SK-N-SH (cell line): ENCODE data around the gene MYF6.

Source experiments
- CTCF ChIP-seq: fragments of 200-600 bp; sonication (generic); IDR thresholded peaks from 2 replicates; pipeline ENCODE4 v1.6.1; 2017; ENCODE audit warnings: antibody characterized with exemption, mild to moderate bottlenecking, moderate library complexity
- EP300 ChIP-seq, 2 experiments: IDR thresholded peaks; 2 replicates each; pipeline versions ENCODE4 v1.4.0 to v1.6.1; 2012; ENCODE audit warnings: borderline replicate concordance in 1 of 2, low read depth in 1 of 2, low read length in 1 of 2
- GABPA ChIP-seq: IDR thresholded peaks from 2 replicates; pipeline ENCODE4 v1.4.0; 2012; ENCODE audit warnings: low read depth, mild to moderate bottlenecking
- JUND ChIP-seq: IDR thresholded peaks from 2 replicates; pipeline ENCODE4 v1.4.0; 2012
- MXI1 ChIP-seq: IDR thresholded peaks from 2 replicates; pipeline ENCODE4 v1.6.1; 2012; ENCODE audit warnings: mild to moderate bottlenecking, low read depth, low read length, improper control_type of control experiment
- NRF1 ChIP-seq: IDR thresholded peaks from 2 replicates; pipeline ENCODE4 v1.6.1; 2012; ENCODE audit warnings: low read depth, mild to moderate bottlenecking, low read length
- POLR2AphosphoS5 ChIP-seq: IDR thresholded peaks from 2 replicates; pipeline ENCODE4 v1.6.1; 2012; ENCODE audit warnings: low read depth, low read length
- REST ChIP-seq: IDR thresholded peaks from 2 replicates; pipeline ENCODE4 v1.6.1; 2012; ENCODE audit warnings: mild to moderate bottlenecking, low read depth, low read length, moderate library complexity
- RXRA ChIP-seq: IDR thresholded peaks from 2 replicates; pipeline ENCODE4 v1.4.0; 2012; ENCODE audit warnings: low read depth, mild to moderate bottlenecking, borderline replicate concordance
- ZBTB33 ChIP-seq: IDR thresholded peaks from 2 replicates; pipeline ENCODE4 v1.4.0; 2012; ENCODE audit warnings: low read depth, borderline replicate concordance
- TF ChIP-seq, protein P1 (sequence below): fragments of 150-350 bp; IDR thresholded peaks from 2 replicates; pipeline ENCODE4 v1.6.1; 2016; ENCODE audit warnings: mild to moderate bottlenecking, low read depth, low read length
- TF ChIP-seq, protein P2 (sequence below): fragments of 150-350 bp; IDR thresholded peaks from 2 replicates; pipeline ENCODE4 v1.6.1; 2017; ENCODE audit warnings: antibody characterized with exemption, low read length, low read depth, borderline replicate concordance

DNA sequence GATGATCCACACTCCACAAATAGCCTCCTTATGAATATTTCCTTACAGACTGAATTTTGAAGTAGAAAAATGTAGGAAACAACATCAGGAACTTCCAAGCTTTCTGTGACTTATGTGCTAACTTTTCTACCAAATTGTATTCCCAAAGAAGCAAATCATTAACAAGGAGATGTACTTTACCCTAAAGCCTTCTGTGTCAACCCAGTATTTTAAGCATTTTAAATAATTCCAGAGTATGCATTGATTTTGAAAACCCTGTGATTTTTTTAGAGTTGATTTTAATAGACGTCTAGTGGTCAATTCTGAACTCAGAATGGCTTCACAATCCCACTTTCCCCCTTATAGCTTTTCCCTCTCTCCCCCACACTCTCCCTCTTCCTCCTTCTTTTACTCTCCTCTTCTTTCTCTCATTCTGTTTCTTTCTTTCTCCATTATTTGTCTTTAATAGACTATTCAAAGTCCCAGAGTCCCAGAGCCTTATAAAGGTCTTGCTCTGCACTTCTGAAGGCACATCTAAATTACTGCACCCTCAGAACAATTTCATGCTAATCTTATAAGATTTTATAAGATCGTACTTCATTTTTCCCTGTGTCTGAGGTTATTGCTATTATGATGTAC, 10.1 kb upstream of the MYF6 start:
- no peak for TF ChIP-seq POLR2AphosphoS5
- no peak for TF ChIP-seq CTCF
- TF ChIP-seq EP300 (IDR thresholded peaks at IDR 0.05; ENCODE audit: borderline replicate concordance in 1 of 2, low read depth in 1 of 2, low read length in 1 of 2), result no peak
- TF ChIP-seq, protein P1, sequence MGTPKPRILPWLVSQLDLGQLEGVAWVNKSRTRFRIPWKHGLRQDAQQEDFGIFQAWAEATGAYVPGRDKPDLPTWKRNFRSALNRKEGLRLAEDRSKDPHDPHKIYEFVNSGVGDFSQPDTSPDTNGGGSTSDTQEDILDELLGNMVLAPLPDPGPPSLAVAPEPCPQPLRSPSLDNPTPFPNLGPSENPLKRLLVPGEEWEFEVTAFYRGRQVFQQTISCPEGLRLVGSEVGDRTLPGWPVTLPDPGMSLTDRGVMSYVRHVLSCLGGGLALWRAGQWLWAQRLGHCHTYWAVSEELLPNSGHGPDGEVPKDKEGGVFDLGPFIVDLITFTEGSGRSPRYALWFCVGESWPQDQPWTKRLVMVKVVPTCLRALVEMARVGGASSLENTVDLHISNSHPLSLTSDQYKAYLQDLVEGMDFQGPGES, result no peak
- no peak for TF ChIP-seq MXI1
- TF ChIP-seq REST, result no peak
- no peak for TF ChIP-seq JUND
- no peak for TF ChIP-seq GABPA
- TF ChIP-seq NRF1, result no peak
- no peak for TF ChIP-seq RXRA
- no peak for TF ChIP-seq ZBTB33
- TF ChIP-seq, protein P2, sequence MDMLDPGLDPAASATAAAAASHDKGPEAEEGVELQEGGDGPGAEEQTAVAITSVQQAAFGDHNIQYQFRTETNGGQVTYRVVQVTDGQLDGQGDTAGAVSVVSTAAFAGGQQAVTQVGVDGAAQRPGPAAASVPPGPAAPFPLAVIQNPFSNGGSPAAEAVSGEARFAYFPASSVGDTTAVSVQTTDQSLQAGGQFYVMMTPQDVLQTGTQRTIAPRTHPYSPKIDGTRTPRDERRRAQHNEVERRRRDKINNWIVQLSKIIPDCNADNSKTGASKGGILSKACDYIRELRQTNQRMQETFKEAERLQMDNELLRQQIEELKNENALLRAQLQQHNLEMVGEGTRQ, result no peak
